Measurements from ENCODE around the gene GTF2IRD1.
"Not testable (repeated sequence)": the region's sequence is repeated elsewhere in the genome, so short reads cannot be mapped to it uniquely, and the experiment has no call there.

GTF2IRD1 gene

GRCh38 chr7:74518041-74518440 is 64.3 kb downstream of the GTF2IRD1 start:
- no peaks in the 10 kb centered on the region for H3K4me1 ChIP-seq (ENCODE audit: insufficient read depth, low read length)
- 0 out of 2 replicates have a peak, but pooled peaks cover 11% of the 10 kb centered on the region for H3K36me3 ChIP-seq (ENCODE audit: insufficient read depth, low read length)
- H3K9ac ChIP-seq (ENCODE audit: low read depth, low read length), result no peak overlapping the region
- no peaks in the 10 kb centered on the region; the same call in 1 of the 2 replicates for H3K9me3 ChIP-seq (ENCODE audit: control insufficient read depth, insufficient read depth, low read length)

- Histone ChIP-seq H3K4me1 (ENCODE audit: insufficient read depth, low read length) (no peaks in the 10 kb centered on the region), H3K9ac (ENCODE audit: low read depth, low read length) (no peak overlapping the region), H3K36me3 (ENCODE audit: insufficient read depth, low read length) (0 out of 2 replicates have a peak, but pooled peaks cover 11% of the 10 kb centered on the region), H3K9me3 (ENCODE audit: control insufficient read depth, insufficient read depth, low read length) (no peaks in the 10 kb centered on the region; the same call in 1 of the 2 replicates)
Observed at GRCh38 chr7:74518654-74519053, 64.9 kb downstream of the GTF2IRD1 start.

- H3K4me1 ChIP-seq (ENCODE audit: insufficient read depth, low read length), result no peaks in the 10 kb centered on the region
- H3K9ac ChIP-seq (ENCODE audit: low read depth, low read length), result no peak overlapping the region
- H3K9me3 ChIP-seq (ENCODE audit: control insufficient read depth, insufficient read depth, low read length), result no peaks in the 10 kb centered on the region; the same call in 1 of the 2 replicates
- H3K36me3 ChIP-seq (ENCODE audit: insufficient read depth, low read length), result peaks cover 11% of the 10 kb centered on the region; the same call in 1 of the 2 replicates
Observed at GRCh38 chr7:74519395-74519794, 65.7 kb downstream of the GTF2IRD1 start.

- peaks cover 11% of the 10 kb centered on the region for H3K36me3 ChIP-seq (ENCODE audit: insufficient read depth, low read length)
- no peaks in the 10 kb centered on the region; the same call in 1 of the 2 replicates for H3K9me3 ChIP-seq (ENCODE audit: control insufficient read depth, insufficient read depth, low read length)
- peaks cover 9% of the 10 kb centered on the region for H3K4me1 ChIP-seq (ENCODE audit: insufficient read depth, low read length)
- no peak overlapping the region for H3K9ac ChIP-seq (ENCODE audit: low read depth, low read length)
Observed at GRCh38 chr7:74521855-74522254, 68.1 kb downstream of the GTF2IRD1 start.

GRCh38 chr7:74522281-74522905 is 68.7 kb downstream of the GTF2IRD1 start:
- Histone ChIP-seq H3K9me3 (ENCODE audit: control insufficient read depth, insufficient read depth, low read length) (no peaks in the 10 kb centered on the region; the same call in 1 of the 2 replicates), H3K36me3 (ENCODE audit: insufficient read depth, low read length) (peaks cover 11% of the 10 kb centered on the region), H3K9ac (ENCODE audit: low read depth, low read length) (no peak overlapping the region), H3K4me1 (ENCODE audit: insufficient read depth, low read length) (peaks cover 9% of the 10 kb centered on the region)

- Histone ChIP-seq H3K36me3 (ENCODE audit: insufficient read depth, low read length) (peaks cover 11% of the 10 kb centered on the region), H3K4me1 (ENCODE audit: insufficient read depth, low read length) (peaks cover 9% of the 10 kb centered on the region), H3K9me3 (ENCODE audit: control insufficient read depth, insufficient read depth, low read length) (no peaks in the 10 kb centered on the region; the same call in 1 of the 2 replicates), H3K9ac (ENCODE audit: low read depth, low read length) (no peak overlapping the region)
Observed at GRCh38 chr7:74523015-74523414, 69.3 kb downstream of the GTF2IRD1 start.

GRCh38 chr7:74525140-74525539 is 71.4 kb downstream of the GTF2IRD1 start:
- Histone ChIP-seq H3K9me3 (ENCODE audit: control insufficient read depth, insufficient read depth, low read length) (no peaks in the 10 kb centered on the region; the same call in 1 of the 2 replicates), H3K36me3 (ENCODE audit: insufficient read depth, low read length) (peaks cover 10% of the 10 kb centered on the region), H3K4me1 (ENCODE audit: insufficient read depth, low read length) (peaks cover 9% of the 10 kb centered on the region), H3K9ac (ENCODE audit: low read depth, low read length) (no peak overlapping the region)

GRCh38 chr7:74525881-74526280 is 72.2 kb downstream of the GTF2IRD1 start:
- Histone ChIP-seq H3K4me1 (ENCODE audit: insufficient read depth, low read length) (peaks cover 9% of the 10 kb centered on the region), H3K36me3 (ENCODE audit: insufficient read depth, low read length) (peaks cover 11% of the 10 kb centered on the region), H3K9ac (ENCODE audit: low read depth, low read length) (no peak overlapping the region), H3K9me3 (ENCODE audit: control insufficient read depth, insufficient read depth, low read length) (no peaks in the 10 kb centered on the region; the same call in 1 of the 2 replicates)

GRCh38 chr7:74526780-74527179 is 73.1 kb downstream of the GTF2IRD1 start:
- H3K36me3 ChIP-seq (ENCODE audit: insufficient read depth, low read length), result peaks cover 9% of the 10 kb centered on the region
- H3K9me3 ChIP-seq (ENCODE audit: control insufficient read depth, insufficient read depth, low read length), result no peaks in the 10 kb centered on the region
- no peak overlapping the region for H3K9ac ChIP-seq (ENCODE audit: low read depth, low read length)
- peaks cover 9% of the 10 kb centered on the region for H3K4me1 ChIP-seq (ENCODE audit: insufficient read depth, low read length)

- Histone ChIP-seq H3K9me3 (ENCODE audit: control insufficient read depth, insufficient read depth, low read length) (no peaks in the 10 kb centered on the region), H3K9ac (ENCODE audit: low read depth, low read length) (no peak overlapping the region), H3K4me1 (ENCODE audit: insufficient read depth, low read length) (peaks cover 9% of the 10 kb centered on the region), H3K36me3 (ENCODE audit: insufficient read depth, low read length) (peaks cover 9% of the 10 kb centered on the region)
Observed at GRCh38 chr7:74527842-74528241, 74.1 kb downstream of the GTF2IRD1 start.

- H3K36me3 ChIP-seq (ENCODE audit: insufficient read depth, low read length); H3K9me3 ChIP-seq (ENCODE audit: control insufficient read depth, insufficient read depth, low read length); H3K4me1 ChIP-seq (ENCODE audit: insufficient read depth, low read length): not testable (repeated sequence)
Observed at GRCh38 chr7:74528773-74529172, 75.1 kb downstream of the GTF2IRD1 start.

GRCh38 chr7:74535951-74536356 is 82.2 kb downstream of the GTF2IRD1 start:
- Histone ChIP-seq H3K4me1 (ENCODE audit: insufficient read depth, low read length) (no peaks in the 10 kb centered on the region), H3K9ac (ENCODE audit: low read depth, low read length) (no peak overlapping the region), H3K36me3 (ENCODE audit: insufficient read depth, low read length) (peaks cover 15% of the 10 kb centered on the region)

More at GRCh38 chr7:74528773-74529172, 75.1 kb downstream of the GTF2IRD1 start:
- H3K9ac ChIP-seq (ENCODE audit: low read depth, low read length), result not testable (repeated sequence)

GRCh38 chr7:74541937-74542336 is 88.2 kb downstream of the GTF2IRD1 start:
- not testable (repeated sequence) for H3K4me1 ChIP-seq (ENCODE audit: insufficient read depth, low read length); H3K9ac ChIP-seq (ENCODE audit: low read depth, low read length); H3K9me3 ChIP-seq (ENCODE audit: control insufficient read depth, insufficient read depth, low read length)
- peaks cover 12% of the 10 kb centered on the region for H3K36me3 ChIP-seq (ENCODE audit: insufficient read depth, low read length)

More at GRCh38 chr7:74535951-74536356, 82.2 kb downstream of the GTF2IRD1 start:
- no peaks in the 10 kb centered on the region for H3K9me3 ChIP-seq (ENCODE audit: control insufficient read depth, insufficient read depth, low read length)

- H3K36me3 ChIP-seq (ENCODE audit: insufficient read depth, low read length), result peaks cover 12% of the 10 kb centered on the region
- no peak overlapping the region for H3K9ac ChIP-seq (ENCODE audit: low read depth, low read length)
- H3K4me1 ChIP-seq (ENCODE audit: insufficient read depth, low read length), result no peaks in the 10 kb centered on the region
- no peaks in the 10 kb centered on the region for H3K9me3 ChIP-seq (ENCODE audit: control insufficient read depth, insufficient read depth, low read length)
Observed at GRCh38 chr7:74542558-74543117, 88.9 kb downstream of the GTF2IRD1 start.
